Eye (tissue), 1 donor: Measurements from ENCODE around the gene ZBED6.
"Not testable (repeated sequence)": the region's sequence is repeated elsewhere in the genome, so short reads cannot be mapped to it uniquely, and the experiment has no call there.

Source experiments
- DNase-seq: peaks from one replicate; pipeline ENCODE4 v3.0.0-alpha.2; 2015

Gene ZBED6

GRCh38 chr1:203795441-203796235, at the start of gene ZBED6, which contains the start of gene ZC3H11A:
TSS of gene ZBED6 (plus strand) at chr1:203795623. CDS start at chr1:203797523, 1,900 bp downstream.
TSS of gene ZC3H11A (plus strand) at chr1:203795623. CDS start at chr1:203817071, 21,448 bp downstream.
- peak; percentile 99 for DNase-seq

DNA sequence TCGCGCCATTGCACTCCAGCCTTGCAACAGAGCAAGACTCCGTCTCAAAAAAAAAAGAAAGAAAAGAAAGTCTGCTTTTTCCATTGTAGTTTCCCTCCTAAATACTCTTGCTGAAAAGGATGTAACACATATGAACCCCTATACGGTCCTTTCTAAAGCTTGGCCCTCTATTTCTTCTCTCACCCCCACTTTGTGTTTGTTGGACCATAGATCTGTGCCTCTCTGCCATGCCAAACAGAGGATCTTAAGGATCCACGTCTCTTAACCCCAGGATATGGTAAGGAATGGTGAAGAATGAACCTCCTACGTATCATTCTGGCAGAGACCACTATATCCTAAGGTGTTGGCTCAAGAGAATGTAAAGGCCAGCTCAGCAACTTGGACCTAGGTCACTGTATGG, 49.1 kb upstream of the ZBED6 start:
- no peak for DNase-seq

DNA sequence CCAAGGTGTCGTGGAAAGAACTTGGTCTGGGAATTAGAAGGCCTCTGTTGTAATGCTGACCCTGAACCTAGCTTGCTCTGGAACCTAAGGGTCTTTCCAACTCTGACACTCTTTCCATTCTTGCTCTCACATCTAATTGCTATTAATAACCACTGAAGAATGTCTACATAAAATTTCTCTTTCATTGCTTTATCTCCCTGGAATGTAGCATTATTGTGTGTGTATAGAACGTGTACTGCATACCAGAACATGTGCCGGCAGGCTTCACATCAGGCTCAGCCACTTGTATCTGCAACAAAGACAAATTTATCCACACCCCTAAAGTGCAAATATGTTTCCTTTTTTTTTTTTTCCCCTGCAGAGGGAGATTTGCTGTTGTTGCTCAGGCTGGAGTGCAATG, 44.4 kb upstream of the ZBED6 start:
- DNase-seq: peak; percentile 22

DNA sequence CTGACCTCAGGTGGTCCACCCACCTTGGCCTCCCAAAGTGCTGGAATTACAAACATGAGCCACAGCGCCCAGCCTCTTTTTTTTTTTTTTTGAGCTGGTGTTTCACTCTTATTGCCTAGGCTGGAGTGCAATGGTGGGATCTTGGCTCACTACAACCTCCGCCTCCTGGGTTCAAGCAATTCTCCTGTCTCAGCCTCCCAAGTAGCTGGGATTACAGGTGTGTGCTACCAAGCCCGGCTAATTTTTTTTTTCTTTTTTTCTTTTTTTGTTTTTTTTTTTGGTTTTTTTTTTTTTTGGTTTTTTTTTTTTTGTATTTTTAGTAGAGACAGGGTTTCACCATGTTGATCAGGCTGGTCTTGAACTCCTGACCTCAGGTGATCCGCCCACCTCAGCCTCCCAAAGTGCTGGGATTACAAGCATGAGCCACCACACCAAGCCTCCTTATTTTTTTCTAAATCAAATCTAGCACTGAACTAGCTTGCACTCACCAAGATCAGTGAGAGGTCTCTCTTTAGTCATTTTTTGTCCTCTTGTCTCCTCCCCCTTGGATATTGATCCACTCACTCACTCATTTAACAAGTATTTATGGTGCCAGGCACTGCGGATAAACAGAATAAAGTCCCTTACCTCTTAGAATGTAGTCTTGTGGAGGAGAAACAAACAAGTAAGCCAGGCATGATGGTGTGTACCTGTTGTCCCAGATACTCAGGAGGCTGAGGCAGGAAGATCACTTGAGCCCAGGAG, 43.6 kb upstream of the ZBED6 start:
- not testable (repeated sequence) for DNase-seq

- DNase-seq: no peak
Measured at GRCh38 chr1:203754455-203754864, 41.0 kb upstream of the ZBED6 start.

GRCh38 chr1:203756036-203756435, 39.4 kb upstream of the ZBED6 start:
- no peak for DNase-seq

GRCh38 chr1:203758749-203759148, 36.7 kb upstream of the ZBED6 start:
- DNase-seq: not testable (repeated sequence)

DNA sequence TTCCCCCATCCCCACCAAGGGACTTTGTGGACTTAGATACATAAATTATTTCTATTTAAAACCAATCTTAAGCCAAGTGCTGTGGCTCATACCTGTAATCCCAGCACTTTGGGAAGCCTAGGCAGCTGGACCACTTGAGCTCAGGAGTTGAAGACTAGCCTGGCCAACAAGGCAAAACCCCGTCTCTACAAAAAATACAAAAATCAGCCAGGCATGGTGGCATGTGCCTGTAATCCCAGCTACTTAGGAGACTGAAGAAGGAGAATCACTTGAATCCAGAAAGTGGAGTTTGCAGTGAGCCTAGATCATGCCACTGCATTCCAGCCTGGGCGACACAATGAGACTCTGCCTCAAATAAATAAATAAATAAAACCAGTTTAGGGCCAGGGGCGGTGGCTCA, 34.9 kb upstream of the ZBED6 start:
- DNase-seq: no peak

DNA sequence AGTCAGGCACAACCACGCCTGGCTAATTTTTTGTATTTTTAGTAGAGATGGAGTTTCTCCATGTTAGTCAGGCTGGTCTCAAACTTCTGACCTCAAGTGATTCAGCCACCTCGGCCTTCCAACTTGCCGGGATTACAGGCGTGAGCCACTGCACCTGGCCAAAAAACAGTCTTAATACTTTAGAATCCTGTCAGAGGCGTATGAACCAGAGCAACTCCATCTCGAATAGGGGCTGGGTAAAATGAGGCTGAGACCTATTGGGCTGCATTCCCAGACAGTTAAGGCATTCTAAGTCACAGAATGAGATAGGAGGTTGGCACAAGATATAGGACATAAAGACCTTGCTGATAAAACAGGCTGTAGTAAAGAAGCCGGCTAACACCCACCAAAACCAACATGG, 33.5 kb upstream of the ZBED6 start:
- not testable (repeated sequence) for DNase-seq

- no peak for DNase-seq
Measured at GRCh38 chr1:203763505-203763904, 31.9 kb upstream of the ZBED6 start.

DNA sequence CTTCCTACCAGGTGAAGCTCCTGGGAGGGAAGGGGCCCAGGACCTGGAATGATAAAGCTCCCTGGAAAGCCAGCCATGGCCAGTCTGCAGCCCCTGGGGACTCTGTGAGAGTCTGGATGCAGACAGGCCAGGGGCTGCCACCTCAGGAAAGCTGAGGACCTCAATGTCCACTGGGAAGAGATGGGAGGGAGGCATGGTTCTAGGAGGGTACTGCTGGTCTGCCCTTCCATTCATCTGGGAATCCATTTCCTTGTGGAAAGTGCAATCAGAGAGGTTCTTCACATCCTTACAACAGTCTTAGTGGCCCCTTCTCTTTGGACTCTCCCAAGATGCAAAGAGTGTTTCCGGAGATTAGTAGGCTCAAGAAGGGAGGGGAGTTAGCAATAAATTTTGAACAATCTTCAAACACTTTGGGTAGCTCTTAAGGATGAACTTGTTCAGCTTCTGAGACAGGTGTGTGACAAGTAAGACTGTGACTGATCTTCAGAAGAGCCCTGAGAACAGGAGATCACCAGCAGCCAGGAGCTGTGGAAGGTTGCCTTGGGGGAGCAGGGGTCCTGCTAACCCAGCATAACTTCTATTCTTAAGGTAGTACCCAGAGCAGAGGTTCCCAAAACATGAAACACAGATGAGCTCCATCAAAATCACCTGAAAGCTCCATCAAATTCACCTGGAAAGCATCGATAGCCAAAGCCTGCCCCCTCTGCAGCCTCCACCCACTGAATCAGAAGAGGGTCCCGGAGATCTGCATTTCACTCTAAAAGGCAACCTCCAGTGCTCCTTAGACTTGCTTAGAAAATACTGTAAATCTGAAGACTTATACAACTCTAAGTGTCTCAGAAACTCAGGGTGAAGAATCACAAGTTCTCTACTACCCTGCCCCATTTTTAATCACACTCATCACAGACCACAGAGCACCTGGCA, 31.1 kb upstream of the ZBED6 start:
- DNase-seq: no peak

DNA sequence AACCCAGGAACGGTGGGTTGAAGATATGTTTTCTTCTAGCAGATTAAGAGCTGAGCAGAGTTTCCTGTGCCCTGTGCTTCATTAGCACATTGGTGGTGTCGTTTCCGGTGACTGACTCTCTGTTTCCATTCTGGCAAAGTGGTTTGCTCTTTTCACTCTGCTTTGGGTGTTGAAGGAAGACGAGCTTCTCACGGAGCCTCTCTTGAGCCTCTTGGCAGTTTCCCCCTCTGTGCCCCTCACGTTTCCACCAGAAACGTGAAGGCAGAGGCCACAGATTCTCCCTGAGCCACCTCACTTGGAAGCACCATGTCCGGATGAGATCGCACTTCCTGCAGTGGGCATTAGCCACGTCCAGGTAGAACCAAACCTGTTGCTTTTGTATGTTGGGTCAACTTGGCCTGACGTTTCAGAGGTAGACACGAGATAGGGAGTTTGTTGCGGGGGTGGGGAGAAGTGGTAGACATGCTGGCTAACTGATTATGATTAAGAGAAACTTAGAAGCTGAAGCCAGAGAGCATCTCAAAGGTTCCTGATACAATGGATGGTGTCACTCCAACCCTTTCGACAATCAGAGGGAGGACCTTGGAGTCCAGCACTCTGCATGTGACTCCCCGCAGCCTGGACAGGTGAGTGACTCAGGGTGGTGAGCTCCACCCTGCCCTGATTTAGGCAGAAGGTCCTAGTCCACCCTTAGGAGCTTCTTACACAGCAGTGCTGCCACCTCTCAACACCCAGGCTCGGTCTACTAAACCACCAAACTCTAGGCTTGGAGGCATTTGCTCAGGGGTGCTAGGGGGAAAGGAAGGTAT, 30.2 kb upstream of the ZBED6 start, which contains the start of gene LAX1:
Gene LAX1 (plus strand): TSS at position 155 of the 809 bp plus-strand sequence. CDS start 383 bp downstream, at position 538.
- DNase-seq: no peak

DNA sequence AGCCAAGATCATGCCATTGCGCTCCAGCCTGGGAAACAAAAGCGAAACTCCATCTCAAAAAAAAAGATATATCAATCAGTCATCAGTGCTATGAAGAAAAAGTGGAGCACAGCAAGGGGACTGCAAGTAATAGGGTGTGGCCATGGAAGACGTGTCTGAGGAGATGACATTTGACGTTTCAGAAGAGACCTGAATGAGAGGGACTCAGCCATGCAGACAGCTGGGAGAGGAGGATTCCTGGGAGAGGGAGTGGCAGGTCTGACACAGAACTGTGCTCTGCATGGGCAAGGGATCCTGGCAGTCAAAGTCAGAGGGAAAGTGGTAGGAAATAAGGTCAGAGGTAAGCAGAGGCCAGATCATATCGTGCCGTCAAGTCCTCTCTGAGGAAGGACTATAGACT, 27.2 kb upstream of the ZBED6 start:
- no peak for DNase-seq

GRCh38 chr1:203769505-203770343, 25.7 kb upstream of the ZBED6 start:
- DNase-seq: peak; percentile 61

DNA sequence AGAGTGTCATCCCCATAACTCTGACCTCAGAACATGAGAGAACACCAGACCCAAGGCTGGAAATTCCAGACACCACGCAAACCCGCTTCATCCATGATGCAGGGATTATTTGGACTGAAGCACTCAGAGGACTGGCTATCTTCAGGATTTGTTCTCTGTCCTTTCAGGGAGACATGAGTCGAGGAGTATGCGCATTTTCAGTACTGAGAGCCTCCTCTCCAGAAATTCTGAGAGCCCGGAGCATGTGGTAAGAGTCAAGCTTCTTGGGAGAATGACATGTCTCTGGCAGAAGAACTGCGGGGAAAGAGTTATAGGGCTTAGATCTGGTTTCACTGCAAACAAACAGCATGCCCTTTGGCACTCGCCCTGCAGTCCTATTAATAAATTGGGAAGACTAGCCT, 23.5 kb upstream of the ZBED6 start:
- no peak for DNase-seq

DNA sequence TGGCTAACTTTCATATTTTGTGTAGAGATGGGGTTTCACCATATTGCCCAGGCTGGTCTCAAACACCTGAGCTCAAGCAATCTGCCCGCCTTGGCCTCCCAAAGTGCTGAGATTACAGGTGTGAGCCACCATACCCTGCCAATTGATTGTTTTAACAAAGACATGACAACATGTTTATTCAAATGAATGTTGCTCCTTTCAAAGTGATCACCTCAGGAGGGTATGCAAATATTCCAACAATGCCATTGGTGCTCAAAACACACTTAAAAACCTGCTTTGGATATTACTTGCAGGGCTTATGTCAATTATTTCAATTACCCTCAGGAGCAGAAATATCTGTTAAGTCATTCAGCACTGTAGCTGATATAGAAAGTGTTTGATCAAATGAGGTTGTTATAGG, 22.6 kb upstream of the ZBED6 start:
- no peak for DNase-seq

- no peak for DNase-seq
Measured at GRCh38 chr1:203776636-203777035, 18.8 kb upstream of the ZBED6 start.

- DNase-seq: no peak
Measured at GRCh38 chr1:203777596-203777995, 17.8 kb upstream of the ZBED6 start.

GRCh38 chr1:203778146-203778545, 17.3 kb upstream of the ZBED6 start:
- no peak for DNase-seq

GRCh38 chr1:203778789-203779188, 16.6 kb upstream of the ZBED6 start:
- no peak for DNase-seq

DNA sequence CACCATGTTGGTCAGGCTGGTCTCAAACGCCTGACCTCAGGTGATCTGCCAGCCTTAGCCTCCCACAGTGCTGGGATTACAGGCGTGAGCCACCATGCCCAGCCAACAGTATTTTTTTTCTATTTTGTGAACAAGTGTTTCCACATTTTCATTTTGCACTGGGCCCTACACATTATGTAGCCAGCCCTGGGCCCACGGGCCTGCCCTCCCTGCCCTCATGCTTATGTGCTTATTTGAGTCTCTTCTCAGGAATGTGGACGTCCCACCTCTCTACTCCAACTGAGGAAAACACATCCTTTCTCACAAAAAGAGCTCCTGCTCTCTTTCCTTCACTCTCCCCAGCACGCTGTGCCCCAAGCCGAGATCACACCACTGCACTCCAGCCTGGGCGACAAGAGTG, 13.5 kb upstream of the ZBED6 start:
- DNase-seq: no peak
